ENCODE measurements around the gene CCDC57. TPM values are rescaled to one million over a fixed set of nuclear protein-coding genes. Genes with fewer than 3 reads are reported as not detected.

Gene CCDC57
- total RNA-seq, 1 donor from 2014 or later, result 15.0 TPM

GRCh38 chr17:82151106-82151957 lies 61.3 kb downstream of the CCDC57 start:
- H3K9ac ChIP-seq, result no peak overlapping the region
- no peak overlapping the region for H2AFZ ChIP-seq (replicated peaks)
- no peak for DNase-seq (ENCODE audit: low spot score)
- no peaks in the 10 kb centered on the region for H3K27me3 ChIP-seq
- no peak overlapping the region for H3K4me3 Mint-ChIP-seq
- peaks cover 4% of the 10 kb centered on the region for H3K4me1 Mint-ChIP-seq
- peaks cover 5% of the 10 kb centered on the region for H3F3A ChIP-seq (ENCODE audit: low read depth)
- H3K9me3 Mint-ChIP-seq, result no peaks in the 10 kb centered on the region
- H3K36me3 ChIP-seq, result no peaks in the 10 kb centered on the region
- H3K4me2 ChIP-seq, result no peak overlapping the region
- no peak overlapping the region for H3K27ac Mint-ChIP-seq
- TF ChIP-seq EZH2phosphoT487 (IDR thresholded peaks at IDR 0.05), result no peak
- TF ChIP-seq EZH2 (IDR thresholded peaks at IDR 0.05), result no peak
- TF ChIP-seq, protein P1, sequence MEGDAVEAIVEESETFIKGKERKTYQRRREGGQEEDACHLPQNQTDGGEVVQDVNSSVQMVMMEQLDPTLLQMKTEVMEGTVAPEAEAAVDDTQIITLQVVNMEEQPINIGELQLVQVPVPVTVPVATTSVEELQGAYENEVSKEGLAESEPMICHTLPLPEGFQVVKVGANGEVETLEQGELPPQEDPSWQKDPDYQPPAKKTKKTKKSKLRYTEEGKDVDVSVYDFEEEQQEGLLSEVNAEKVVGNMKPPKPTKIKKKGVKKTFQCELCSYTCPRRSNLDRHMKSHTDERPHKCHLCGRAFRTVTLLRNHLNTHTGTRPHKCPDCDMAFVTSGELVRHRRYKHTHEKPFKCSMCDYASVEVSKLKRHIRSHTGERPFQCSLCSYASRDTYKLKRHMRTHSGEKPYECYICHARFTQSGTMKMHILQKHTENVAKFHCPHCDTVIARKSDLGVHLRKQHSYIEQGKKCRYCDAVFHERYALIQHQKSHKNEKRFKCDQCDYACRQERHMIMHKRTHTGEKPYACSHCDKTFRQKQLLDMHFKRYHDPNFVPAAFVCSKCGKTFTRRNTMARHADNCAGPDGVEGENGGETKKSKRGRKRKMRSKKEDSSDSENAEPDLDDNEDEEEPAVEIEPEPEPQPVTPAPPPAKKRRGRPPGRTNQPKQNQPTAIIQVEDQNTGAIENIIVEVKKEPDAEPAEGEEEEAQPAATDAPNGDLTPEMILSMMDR (IDR thresholded peaks at IDR 0.05), result no peak
- no peaks in the 10 kb centered on the region for H3K27me3 Mint-ChIP-seq (ENCODE audit: insufficient read depth, low read depth)
- H3K36me3 Mint-ChIP-seq, result peaks cover 15% of the 10 kb centered on the region
- no peak overlapping the region for H3K27ac ChIP-seq
- no peaks in the 10 kb centered on the region for H4K20me1 ChIP-seq (ENCODE audit: low read depth)
- H3K4me1 ChIP-seq, result no peaks in the 10 kb centered on the region
- H3K79me2 ChIP-seq (ENCODE audit: low read depth), result no peaks in the 10 kb centered on the region
- H3K9me3 ChIP-seq (ENCODE audit: low read depth), result no peaks in the 10 kb centered on the region
- H3K4me3 ChIP-seq, result no peak overlapping the region

DNA sequence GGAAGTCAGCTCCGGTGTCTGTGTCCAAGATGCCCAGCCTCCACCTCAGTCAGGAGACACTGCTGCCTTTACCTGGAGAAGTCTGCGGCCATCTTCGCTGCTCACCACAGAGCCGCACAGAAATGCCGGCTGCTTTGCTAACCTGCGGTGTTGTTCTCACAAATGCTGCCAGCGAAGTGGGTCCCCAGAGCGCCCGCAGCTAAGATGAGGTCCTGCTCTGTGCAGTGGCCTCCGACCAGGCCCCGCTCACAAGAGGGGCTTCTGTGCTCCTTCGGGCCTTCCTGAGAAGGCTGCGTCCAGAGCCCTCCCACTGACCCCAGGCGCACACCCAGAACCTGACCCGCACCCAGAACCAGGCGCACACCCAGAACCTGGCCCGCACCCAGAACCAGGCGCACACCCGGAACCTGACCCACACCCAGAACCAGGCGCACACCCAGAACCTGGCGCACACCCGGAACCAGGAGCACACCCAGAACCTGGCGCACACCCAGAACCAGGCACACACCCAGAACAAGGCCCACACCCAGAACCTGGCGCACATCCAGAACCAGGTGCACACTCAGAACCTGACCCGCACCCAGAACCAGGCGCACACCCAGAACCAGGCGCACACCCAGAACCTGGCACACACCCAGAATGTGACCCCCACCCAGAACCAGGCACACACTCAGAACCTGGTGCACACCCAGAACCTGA lies 63.1 kb downstream of the CCDC57 start:
- no peak for DNase-seq (ENCODE audit: low spot score)
- Histone ChIP-seq H3K9me3 (ENCODE audit: low read depth) (no peaks in the 10 kb centered on the region), H3K4me3 (no peak overlapping the region), H3K4me1 (no peaks in the 10 kb centered on the region), H2AFZ (replicated peaks) (no peak overlapping the region), H3K27me3 (no peaks in the 10 kb centered on the region), H3F3A (ENCODE audit: low read depth) (peaks cover 5% of the 10 kb centered on the region), H3K9ac (no peak overlapping the region), H3K79me2 (ENCODE audit: low read depth) (no peaks in the 10 kb centered on the region), H3K36me3 (no peaks in the 10 kb centered on the region), H3K27ac (no peak overlapping the region), H3K4me2 (no peak overlapping the region), H4K20me1 (ENCODE audit: low read depth) (no peaks in the 10 kb centered on the region)
- H3K27ac Mint-ChIP-seq, result no peak overlapping the region
- TF ChIP-seq EZH2phosphoT487 (IDR thresholded peaks at IDR 0.05) (no peak), EZH2 (IDR thresholded peaks at IDR 0.05) (no peak)
- TF ChIP-seq, protein P1 (IDR thresholded peaks at IDR 0.05), result no peak
- H3K27me3 Mint-ChIP-seq (ENCODE audit: insufficient read depth, low read depth), result no peaks in the 10 kb centered on the region
- no peak overlapping the region for H3K4me3 Mint-ChIP-seq
- peaks cover 15% of the 10 kb centered on the region for H3K36me3 Mint-ChIP-seq
- peaks cover 4% of the 10 kb centered on the region for H3K4me1 Mint-ChIP-seq
- no peaks in the 10 kb centered on the region for H3K9me3 Mint-ChIP-seq

GRCh38 chr17:82148997-82149396 lies 63.6 kb downstream of the CCDC57 start:
- Mint-ChIP-seq H3K9me3 (no peaks in the 10 kb centered on the region), H3K4me3 (no peak overlapping the region), H3K36me3 (peaks cover 15% of the 10 kb centered on the region), H3K4me1 (peaks cover 4% of the 10 kb centered on the region), H3K27ac (no peak overlapping the region), H3K27me3 (ENCODE audit: insufficient read depth, low read depth) (no peaks in the 10 kb centered on the region)
- Histone ChIP-seq H3K27me3 (no peaks in the 10 kb centered on the region), H3F3A (ENCODE audit: low read depth) (peaks cover 5% of the 10 kb centered on the region), H4K20me1 (ENCODE audit: low read depth) (no peaks in the 10 kb centered on the region), H3K4me3 (no peak overlapping the region), H3K79me2 (ENCODE audit: low read depth) (no peaks in the 10 kb centered on the region), H3K36me3 (no peaks in the 10 kb centered on the region), H3K4me2 (no peak overlapping the region), H3K27ac (no peak overlapping the region), H3K4me1 (no peaks in the 10 kb centered on the region), H3K9me3 (ENCODE audit: low read depth) (no peaks in the 10 kb centered on the region), H2AFZ (replicated peaks) (no peak overlapping the region), H3K9ac (no peak overlapping the region)
- DNase-seq (ENCODE audit: low spot score), result no peak
- TF ChIP-seq, protein P1 (IDR thresholded peaks at IDR 0.05), result no peak
- TF ChIP-seq EZH2 (IDR thresholded peaks at IDR 0.05) (no peak), EZH2phosphoT487 (IDR thresholded peaks at IDR 0.05) (no peak)
